ENCODE results near the gene CDK6. TPM values are rescaled to one million over a fixed set of nuclear protein-coding genes. Genes with fewer than 3 reads are reported as not detected.

The CDK6 gene
- total and polyA plus RNA-seq, 9 of the 15 experiments (the other 6 are each of a cell fraction or from before 2014, with no cell fraction given) = 7.6 to 109 (median 44.4) TPM

GRCh38 chr7:92661651-92662050 lies 174.7 kb downstream of the CDK6 start:
- H3K4me2 ChIP-seq (ENCODE audit: insufficient read depth, low read length) = no peak overlapping the region
- H3K9ac ChIP-seq (ENCODE audit: insufficient read depth in 1 of 2, low read depth in 2 of 2, low read length in 2 of 2) = no peak overlapping the region
- no peaks in the 10 kb centered on the region; a peak in 2 of 5 replicates for H3K4me1 ChIP-seq (replicated peaks in 1 of 2; ENCODE audit: control insufficient read depth in 2 of 2, insufficient read depth in 2 of 2, low read length in 2 of 2)
- no peaks in the 10 kb centered on the region for H3K27me3 ChIP-seq (ENCODE audit: control insufficient read depth in 2 of 2, insufficient read depth in 2 of 2, low read length in 2 of 2)
- intact Hi-C loops (cut with micrococcal nuclease) (no loop called here), in situ Hi-C loops (cut with MboI) (no loop called here)
- no TSS peak for BruUV-seq (replicated peaks)
- WGBS (ENCODE audit: insufficient coverage, low coverage, missing lambda C conversion rate) = 94% methylated on average over 1 of the region's 1 CpG
- no peaks in the 10 kb centered on the region for H3K9me3 ChIP-seq (replicated peaks; ENCODE audit: control insufficient read depth, insufficient read depth, low read depth, low read length)
- H2AFZ ChIP-seq (ENCODE audit: low read depth, low read length) = no peak overlapping the region
- ChIA-PET CTCF (ENCODE audit: low intra/inter-chr PET ratio) (no interaction called here), POLR2A (interaction anchor here (0.6 to 1.4 kb wide), 2 partner anchors 19 to 390 kb away, joined by 3 read pairs; no protein-coding TSS in a partner anchor)
- ATAC-seq (no peak), FAIRE-seq (no peak), DNase-seq (ENCODE audit: extremely low read depth in 1 of 4, low spot score in 3 of 4) (no peak)
- H4K20me1 ChIP-seq (replicated peaks; ENCODE audit: control insufficient read depth, insufficient read depth, low read length) = no peaks in the 10 kb centered on the region
- no peaks in the 10 kb centered on the region for H3K79me2 ChIP-seq (ENCODE audit: control insufficient read depth, insufficient read depth, low read length)
- H3K27ac ChIP-seq (ENCODE audit: extremely low read depth, low read depth, low read length) = no peak overlapping the region
- TF ChIP-seq SP1 (CRISPR knock-in tag; IDR thresholded peaks at IDR 0.05) (no peak), CXXC5 (CRISPR knock-in tag; IDR thresholded peaks at IDR 0.05) (no peak), RCOR1 (IDR thresholded peaks at IDR 0.05; ENCODE audit: borderline replicate concordance in 1 of 2, low read depth in 2 of 2, low read length in 2 of 2) (no peak), XRCC4 (IDR thresholded peaks at IDR 0.05; ENCODE audit: extremely low read depth, insufficient read depth, insufficient read length) (no peak), FOXJ2 (tag; IDR thresholded peaks at IDR 0.05) (no peak), ZNF639 (CRISPR knock-in tag; conservative IDR thresholded peaks at IDR 0.05 in 1 of 2, IDR thresholded peaks at IDR 0.05 in 1 of 2) (no peak), FOXJ3 (CRISPR knock-in tag; IDR thresholded peaks at IDR 0.05) (no peak), SIRT6 (IDR thresholded peaks at IDR 0.05; ENCODE audit: low read depth, low read length) (no peak), TSHZ1 (CRISPR knock-in tag; IDR thresholded peaks at IDR 0.05) (no peak), MYC (IDR thresholded peaks at IDR 0.05; ENCODE audit: low read depth, low read length) (no peak), MYC (CRISPR knock-in tag; IDR thresholded peaks at IDR 0.05; ENCODE audit: borderline replicate concordance, low read depth) (no peak), NR0B1 (IDR thresholded peaks at IDR 0.05; ENCODE audit: partially characterized antibody) (no peak), SRSF3 (IDR thresholded peaks at IDR 0.05; ENCODE audit: insufficient read depth, low read length) (no peak)
- H3K4me3 ChIP-seq = no peak overlapping the region
- peaks cover 17% of the 10 kb centered on the region for H3K36me3 ChIP-seq (ENCODE audit: control insufficient read depth, insufficient read depth, low read length)
- no peaks in the 10 kb centered on the region for H3K9me1 ChIP-seq (ENCODE audit: control insufficient read depth, insufficient read depth, low read length)

All from K562 (cell line).